NB4 (cell line): ENCODE data around the gene HAGHL.

Experiments
- MYC ChIP-seq: IDR thresholded peaks from 2 replicates; pipeline ENCODE4 v1.6.1; 2011; ENCODE audit warnings: low read depth, low read length
- POLR2A ChIP-seq: IDR thresholded peaks from 2 replicates; pipeline ENCODE4 v1.6.1; 2011; ENCODE audit warnings: mild to moderate bottlenecking; ENCODE audit not compliant: insufficient read length; ENCODE audit errors: extremely low read depth
- TF ChIP-seq, protein P1 (sequence below): IDR thresholded peaks from one replicate; pipeline ENCODE4 v1.5.1; 2012; ENCODE audit warnings: low read depth, low read length
- TF ChIP-seq, protein P2 (sequence below): IDR thresholded peaks from 2 replicates; pipeline ENCODE4 v1.6.1; 2011; ENCODE audit warnings: low read depth, low read length

DNA sequence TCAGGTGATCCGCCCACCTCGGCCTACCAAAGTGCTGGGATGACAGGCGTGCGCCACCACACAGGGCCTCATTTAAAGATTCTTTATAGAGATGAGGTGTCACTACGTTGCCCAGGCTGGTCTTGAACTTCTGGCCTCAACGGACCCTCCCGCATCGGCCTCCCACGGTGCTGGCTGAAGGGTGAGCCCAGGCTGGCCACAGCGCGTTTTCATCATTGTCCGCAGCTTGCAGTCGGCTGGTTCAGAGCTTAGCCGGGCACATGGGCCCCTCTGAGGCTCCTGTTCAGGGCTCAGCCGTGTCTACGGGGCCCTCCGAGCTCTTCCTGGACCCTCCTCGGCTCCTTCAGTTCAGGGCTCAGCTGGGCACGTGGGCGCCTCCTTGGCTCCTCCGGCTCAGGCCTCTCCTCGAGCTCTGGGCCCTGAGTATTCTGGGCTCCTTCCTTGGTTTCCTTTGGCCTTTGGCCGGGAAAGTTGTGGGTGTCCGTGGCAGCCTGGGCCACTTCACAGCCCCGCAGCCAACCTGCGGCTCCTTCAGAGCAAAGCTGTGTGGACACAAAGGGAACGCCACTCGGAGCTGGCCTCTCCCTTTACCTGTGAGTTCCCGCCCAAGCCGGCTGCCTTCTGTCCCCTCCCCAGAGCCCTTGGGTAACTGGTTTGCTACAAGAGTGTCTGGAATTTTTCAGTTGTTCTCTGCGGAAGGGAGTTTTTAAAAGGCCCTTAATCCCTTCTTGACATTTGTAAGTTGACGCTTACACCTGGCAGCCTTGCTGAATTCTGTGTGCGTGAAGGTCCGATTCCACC, 32.4 kb downstream of the HAGHL start:
- TF ChIP-seq, protein P1, sequence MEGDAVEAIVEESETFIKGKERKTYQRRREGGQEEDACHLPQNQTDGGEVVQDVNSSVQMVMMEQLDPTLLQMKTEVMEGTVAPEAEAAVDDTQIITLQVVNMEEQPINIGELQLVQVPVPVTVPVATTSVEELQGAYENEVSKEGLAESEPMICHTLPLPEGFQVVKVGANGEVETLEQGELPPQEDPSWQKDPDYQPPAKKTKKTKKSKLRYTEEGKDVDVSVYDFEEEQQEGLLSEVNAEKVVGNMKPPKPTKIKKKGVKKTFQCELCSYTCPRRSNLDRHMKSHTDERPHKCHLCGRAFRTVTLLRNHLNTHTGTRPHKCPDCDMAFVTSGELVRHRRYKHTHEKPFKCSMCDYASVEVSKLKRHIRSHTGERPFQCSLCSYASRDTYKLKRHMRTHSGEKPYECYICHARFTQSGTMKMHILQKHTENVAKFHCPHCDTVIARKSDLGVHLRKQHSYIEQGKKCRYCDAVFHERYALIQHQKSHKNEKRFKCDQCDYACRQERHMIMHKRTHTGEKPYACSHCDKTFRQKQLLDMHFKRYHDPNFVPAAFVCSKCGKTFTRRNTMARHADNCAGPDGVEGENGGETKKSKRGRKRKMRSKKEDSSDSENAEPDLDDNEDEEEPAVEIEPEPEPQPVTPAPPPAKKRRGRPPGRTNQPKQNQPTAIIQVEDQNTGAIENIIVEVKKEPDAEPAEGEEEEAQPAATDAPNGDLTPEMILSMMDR: no peak
- no peak for TF ChIP-seq POLR2A
- TF ChIP-seq MYC: no peak
- TF ChIP-seq, protein P2, sequence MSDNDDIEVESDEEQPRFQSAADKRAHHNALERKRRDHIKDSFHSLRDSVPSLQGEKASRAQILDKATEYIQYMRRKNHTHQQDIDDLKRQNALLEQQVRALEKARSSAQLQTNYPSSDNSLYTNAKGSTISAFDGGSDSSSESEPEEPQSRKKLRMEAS: no peak
